Panc1 (cell line): Measurements from ENCODE around the gene NGEF. TPM values are rescaled to one million over a fixed set of nuclear protein-coding genes. Genes with fewer than 3 reads are reported as not detected.

Source experiments
- ATAC-seq: fragments of 200-7000 bp; cut with Tn5 transposase; 2 replicates; pipeline ENCODE4 v1.9.1; 2020; ENCODE audit warnings: mild to moderate bottlenecking, moderate library complexity
- BruUV-seq: library from RNA; stranded (reverse); fragments of 400-500 nt; replicated peaks from 2 replicates; lab custom pipeline; 2021; lab: Mats Ljungman, UMichigan
- CTCF ChIA-PET: fragments of 300-600 bp; sonication (Branson Sonifier 250); formaldehyde crosslinking; loops from one replicate; lab custom pipeline; 2022; ENCODE audit warnings: antibody characterized with exemption; lab: Charles Lee
- POLR2A ChIA-PET: fragments of 300-600 bp; sonication (Branson Sonifier 250); formaldehyde crosslinking; loops from one replicate; lab custom pipeline; 2022; ENCODE audit warnings: antibody characterized with exemption; lab: Charles Lee
- DNase-seq: peaks from one replicate; pipeline ENCODE4 v3.0.0-alpha.2; 2010; ENCODE audit warnings: low read depth, low spot score
- H3K27ac ChIP-seq: 2 replicates; pipeline ENCODE4 v1.5.1; 2011; ENCODE audit warnings: mild to moderate bottlenecking, low read length, inconsistent platforms
- H3K27me3 ChIP-seq: fragments of 200-500 bp; sonication (Bioruptor generic); 2 replicates; pipeline ENCODE4 v1.6.0; 2014; ENCODE audit warnings: low read length, inconsistent platforms; ENCODE audit not compliant: control insufficient read depth, insufficient read depth
- H3K36me3 ChIP-seq: fragments of 200-500 bp; sonication (Bioruptor generic); 2 replicates; pipeline ENCODE4 v1.5.1; 2014; ENCODE audit warnings: inconsistent platforms, mild to moderate bottlenecking, low read length, moderate library complexity; ENCODE audit not compliant: control insufficient read depth, insufficient read depth
- H3K4me1 ChIP-seq: 2 replicates; pipeline ENCODE4 v1.5.1; 2011; ENCODE audit warnings: inconsistent platforms, mild to moderate bottlenecking, low read length, moderate library complexity; ENCODE audit not compliant: control insufficient read depth, insufficient read depth
- H3K4me3 ChIP-seq, 2 experiments: 2 replicates each; pipeline ENCODE4 v1.5.1; 2011 to 2012; ENCODE audit warnings: low read depth in 2 of 2, low read length in 2 of 2, mild to moderate bottlenecking in 2 of 2, inconsistent platforms in 1 of 2, moderate library complexity in 1 of 2
- H3K9me3 ChIP-seq: fragments of 200-500 bp; sonication (Bioruptor generic); 2 replicates; pipeline ENCODE4 v1.5.1; 2014; ENCODE audit warnings: low read depth, mild to moderate bottlenecking, inconsistent platforms, low read length, moderate library complexity; ENCODE audit not compliant: control insufficient read depth, insufficient read depth
- POLR2AphosphoS5 ChIP-seq: IDR thresholded peaks from 2 replicates; pipeline ENCODE4 v1.6.1; 2012; ENCODE audit warnings: mild to moderate bottlenecking, low read depth, low read length, moderate library complexity
- SIN3A ChIP-seq: IDR thresholded peaks from 2 replicates; pipeline ENCODE4 v1.6.1; 2012; ENCODE audit warnings: low read depth, mild to moderate bottlenecking, low read length, moderate library complexity, borderline replicate concordance; ENCODE audit not compliant: insufficient read depth
- TCF7L2 ChIP-seq: IDR thresholded peaks from 2 replicates; pipeline ENCODE4 v1.6.1; 2011; ENCODE audit warnings: mild to moderate bottlenecking, low read depth, low read length, inconsistent platforms
- in situ Hi-C: cut with HindIII; loops from 2 replicates; pipeline ENCODE4 v1.10.0; 2016; ENCODE audit warnings: low sequenced_read_pairs, low pct_unique_long_range_greater_than_20kb
- intact Hi-C: fragments of 100-400 bp; cut with micrococcal nuclease; formaldehyde crosslinking; loops from one replicate; pipeline ENCODE4 v1.10.0; 2022; ENCODE audit not compliant: unreplicated experiment
- total RNA-seq: library from RNA; stranded (reverse); gene quantifications from one replicate; pipeline ENCODE4 v1.2.1, GENCODE V29; 2021; ENCODE audit not compliant: unreplicated experiment
- TF ChIP-seq, protein P1 (sequence below), 2 experiments: IDR thresholded peaks; 2 replicates each; pipeline ENCODE4 v1.6.1; 2011 to 2012; ENCODE audit warnings: low read depth in 2 of 2, control low read depth in 1 of 2, low read length in 1 of 2, mild to moderate bottlenecking in 1 of 2, moderate library complexity in 1 of 2; ENCODE audit not compliant: insufficient read depth in 1 of 2
- TF ChIP-seq, protein P2 (sequence below): fragments of 450-650 bp; IDR thresholded peaks from 2 replicates; pipeline ENCODE4 v1.5.1; 2017; ENCODE audit warnings: mild to moderate bottlenecking

Gene NGEF
- total RNA-seq, 1 experiment from 2014 or later: 17.8 TPM

DNA sequence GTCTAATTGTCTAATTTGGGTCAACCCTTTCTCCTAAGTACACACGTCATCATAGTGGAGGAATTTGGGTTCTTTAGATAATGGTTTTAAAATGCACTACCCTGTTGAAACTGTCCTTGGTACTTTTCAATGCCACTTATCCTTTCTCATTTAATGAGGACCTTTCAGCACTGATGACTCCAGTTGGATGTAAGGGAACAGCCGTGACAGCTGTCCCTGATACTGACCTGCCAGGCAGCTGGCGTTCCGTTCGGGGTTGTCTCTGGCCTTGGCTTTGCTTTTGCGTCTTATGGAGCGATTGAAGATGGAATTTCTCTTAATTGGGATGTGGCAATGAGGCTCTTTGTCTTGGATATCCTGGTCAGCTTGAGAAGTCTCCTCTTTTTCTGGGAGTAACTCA lies 38.7 kb downstream of the NGEF start:
- CTCF ChIA-PET: no interaction called here
- H3K27ac ChIP-seq: peak overlapping the region; percentile 60; the same call in 1 of the 2 replicates
- ATAC-seq (no peak), DNase-seq (no peak)
- no TSS peak for BruUV-seq
- intact Hi-C loops (no loop called here), in situ Hi-C loops (no loop called here)
- H3K4me3 ChIP-seq: no peak overlapping the region
- no peaks in the 10 kb centered on the region for H3K9me3 ChIP-seq
- H3K36me3 ChIP-seq: no peaks in the 10 kb centered on the region
- peaks cover 18% of the 10 kb centered on the region for H3K4me1 ChIP-seq
- POLR2A ChIA-PET: no interaction called here
- H3K27me3 ChIP-seq: no peaks in the 10 kb centered on the region
- no peak for TF ChIP-seq TCF7L2
- TF ChIP-seq, protein P1, sequence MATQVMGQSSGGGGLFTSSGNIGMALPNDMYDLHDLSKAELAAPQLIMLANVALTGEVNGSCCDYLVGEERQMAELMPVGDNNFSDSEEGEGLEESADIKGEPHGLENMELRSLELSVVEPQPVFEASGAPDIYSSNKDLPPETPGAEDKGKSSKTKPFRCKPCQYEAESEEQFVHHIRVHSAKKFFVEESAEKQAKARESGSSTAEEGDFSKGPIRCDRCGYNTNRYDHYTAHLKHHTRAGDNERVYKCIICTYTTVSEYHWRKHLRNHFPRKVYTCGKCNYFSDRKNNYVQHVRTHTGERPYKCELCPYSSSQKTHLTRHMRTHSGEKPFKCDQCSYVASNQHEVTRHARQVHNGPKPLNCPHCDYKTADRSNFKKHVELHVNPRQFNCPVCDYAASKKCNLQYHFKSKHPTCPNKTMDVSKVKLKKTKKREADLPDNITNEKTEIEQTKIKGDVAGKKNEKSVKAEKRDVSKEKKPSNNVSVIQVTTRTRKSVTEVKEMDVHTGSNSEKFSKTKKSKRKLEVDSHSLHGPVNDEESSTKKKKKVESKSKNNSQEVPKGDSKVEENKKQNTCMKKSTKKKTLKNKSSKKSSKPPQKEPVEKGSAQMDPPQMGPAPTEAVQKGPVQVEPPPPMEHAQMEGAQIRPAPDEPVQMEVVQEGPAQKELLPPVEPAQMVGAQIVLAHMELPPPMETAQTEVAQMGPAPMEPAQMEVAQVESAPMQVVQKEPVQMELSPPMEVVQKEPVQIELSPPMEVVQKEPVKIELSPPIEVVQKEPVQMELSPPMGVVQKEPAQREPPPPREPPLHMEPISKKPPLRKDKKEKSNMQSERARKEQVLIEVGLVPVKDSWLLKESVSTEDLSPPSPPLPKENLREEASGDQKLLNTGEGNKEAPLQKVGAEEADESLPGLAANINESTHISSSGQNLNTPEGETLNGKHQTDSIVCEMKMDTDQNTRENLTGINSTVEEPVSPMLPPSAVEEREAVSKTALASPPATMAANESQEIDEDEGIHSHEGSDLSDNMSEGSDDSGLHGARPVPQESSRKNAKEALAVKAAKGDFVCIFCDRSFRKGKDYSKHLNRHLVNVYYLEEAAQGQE (IDR thresholded peaks at IDR 0.05; ENCODE audit: insufficient read depth in 1 of 2, low read depth in 2 of 2, low read length in 1 of 2): no peak
- TF ChIP-seq POLR2AphosphoS5: no peak
- no peak for TF ChIP-seq SIN3A
- TF ChIP-seq, protein P2, sequence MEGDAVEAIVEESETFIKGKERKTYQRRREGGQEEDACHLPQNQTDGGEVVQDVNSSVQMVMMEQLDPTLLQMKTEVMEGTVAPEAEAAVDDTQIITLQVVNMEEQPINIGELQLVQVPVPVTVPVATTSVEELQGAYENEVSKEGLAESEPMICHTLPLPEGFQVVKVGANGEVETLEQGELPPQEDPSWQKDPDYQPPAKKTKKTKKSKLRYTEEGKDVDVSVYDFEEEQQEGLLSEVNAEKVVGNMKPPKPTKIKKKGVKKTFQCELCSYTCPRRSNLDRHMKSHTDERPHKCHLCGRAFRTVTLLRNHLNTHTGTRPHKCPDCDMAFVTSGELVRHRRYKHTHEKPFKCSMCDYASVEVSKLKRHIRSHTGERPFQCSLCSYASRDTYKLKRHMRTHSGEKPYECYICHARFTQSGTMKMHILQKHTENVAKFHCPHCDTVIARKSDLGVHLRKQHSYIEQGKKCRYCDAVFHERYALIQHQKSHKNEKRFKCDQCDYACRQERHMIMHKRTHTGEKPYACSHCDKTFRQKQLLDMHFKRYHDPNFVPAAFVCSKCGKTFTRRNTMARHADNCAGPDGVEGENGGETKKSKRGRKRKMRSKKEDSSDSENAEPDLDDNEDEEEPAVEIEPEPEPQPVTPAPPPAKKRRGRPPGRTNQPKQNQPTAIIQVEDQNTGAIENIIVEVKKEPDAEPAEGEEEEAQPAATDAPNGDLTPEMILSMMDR: no peak

DNA sequence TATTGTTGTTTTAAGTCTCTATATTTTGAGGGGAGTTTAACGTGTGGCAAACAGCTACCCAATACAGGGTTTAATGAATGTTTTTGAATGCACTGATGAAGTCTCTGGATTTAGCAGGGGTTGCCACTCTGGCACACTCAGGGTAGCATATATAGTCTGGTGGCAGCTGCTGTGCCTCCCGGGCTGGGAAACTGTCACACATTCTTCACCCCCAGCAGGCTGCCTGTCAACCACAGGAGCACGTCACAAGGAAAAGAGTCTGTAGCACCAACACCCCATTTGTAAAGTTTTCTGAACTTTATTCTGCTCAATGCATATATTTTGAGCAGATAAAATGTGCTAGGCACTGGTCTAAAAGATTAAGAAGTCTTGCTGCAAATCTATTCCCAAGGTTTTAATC lies 39.3 kb downstream of the NGEF start:
- in situ Hi-C loops: no loop called here

DNA sequence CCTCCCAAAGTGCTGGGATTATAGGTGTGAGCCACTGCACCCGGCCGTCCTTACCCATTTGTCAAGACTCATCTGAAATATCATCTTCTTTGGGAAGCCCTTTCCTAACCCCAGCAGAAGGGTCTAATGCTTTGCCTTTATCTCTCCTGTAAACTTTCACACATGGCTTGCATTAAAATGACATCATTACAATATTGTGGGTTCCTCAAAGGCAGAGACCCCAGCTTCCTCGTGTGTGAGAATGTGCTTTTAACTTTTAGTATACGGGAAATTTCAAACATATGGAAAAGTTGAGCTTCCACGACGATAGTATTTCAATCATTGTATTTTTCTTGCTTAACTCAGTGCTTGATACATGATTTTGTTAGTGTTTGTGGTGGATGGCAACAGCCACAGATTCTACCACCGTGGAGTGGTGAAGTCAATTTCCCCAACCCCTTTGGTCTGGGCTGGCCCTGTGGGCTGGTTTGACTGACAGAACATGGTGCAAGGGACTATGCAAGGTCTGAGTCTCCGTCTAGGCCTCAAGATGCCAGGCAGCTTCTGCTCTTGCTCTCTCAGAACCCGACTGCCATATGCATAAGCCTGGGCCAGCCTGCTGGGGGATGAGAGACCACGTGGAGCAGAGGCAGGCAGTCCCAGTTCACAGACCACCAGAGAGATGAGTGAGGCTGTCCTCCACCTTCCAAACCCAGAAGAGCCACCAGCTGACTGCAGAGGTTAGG lies 39.9 kb downstream of the NGEF start:
- DNase-seq: no peak

More for the DNA sequence above, 39.3 kb downstream of the NGEF start:
- no peaks in the 10 kb centered on the region for H3K27me3 ChIP-seq
- DNase-seq (no peak), ATAC-seq (no peak)
- H3K9me3 ChIP-seq: no peaks in the 10 kb centered on the region
- peaks cover 12% of the 10 kb centered on the region for H3K4me1 ChIP-seq
- intact Hi-C loops: no loop called here
- no peaks in the 10 kb centered on the region for H3K36me3 ChIP-seq
- H3K27ac ChIP-seq: no peak overlapping the region
- BruUV-seq: no TSS peak
- H3K4me3 ChIP-seq: no peak overlapping the region
- CTCF ChIA-PET: no interaction called here
- TF ChIP-seq POLR2AphosphoS5: no peak
- POLR2A ChIA-PET: no interaction called here

More for the DNA sequence above, 39.9 kb downstream of the NGEF start:
- POLR2A ChIA-PET: interaction anchor here (0.6 kb wide), 1 partner anchor 14 kb away, joined by 4 read pairs; no protein-coding TSS in a partner anchor
- in situ Hi-C loops (no loop called here), intact Hi-C loops (no loop called here)
- CTCF ChIA-PET: no interaction called here
- H3K27me3 ChIP-seq: no peaks in the 10 kb centered on the region
- BruUV-seq: no TSS peak
- H3K4me3 ChIP-seq: no peak overlapping the region
- no peak for ATAC-seq
- no peaks in the 10 kb centered on the region for H3K9me3 ChIP-seq
- no peaks in the 10 kb centered on the region for H3K36me3 ChIP-seq
- no peak overlapping the region for H3K27ac ChIP-seq
- TF ChIP-seq POLR2AphosphoS5 (no peak), TCF7L2 (no peak), SIN3A (no peak)
- TF ChIP-seq, protein P2: no peak
- TF ChIP-seq, protein P1 (IDR thresholded peaks at IDR 0.05; ENCODE audit: insufficient read depth in 1 of 2, low read depth in 2 of 2, low read length in 1 of 2): no peak
- H3K4me1 ChIP-seq: peaks cover 10% of the 10 kb centered on the region
